BE2C (cell line): ENCODE data around the gene UNC13A.

ENCODE experiments used
- DNase-seq: peaks from one replicate; pipeline ENCODE4 v3.0.0-alpha.2; 2020
- H3K27me3 ChIP-seq: fragments of 250-450 bp; sonication (Bioruptor Pico); 2 replicates; pipeline ENCODE4 v1.5.1; 2020; ENCODE audit warnings: mild to moderate bottlenecking
- H3K36me3 ChIP-seq: fragments of 250-450 bp; sonication (Bioruptor Pico); 2 replicates; pipeline ENCODE4 v1.5.1; 2020; ENCODE audit warnings: mild to moderate bottlenecking
- H3K4me1 ChIP-seq: fragments of 250-450 bp; sonication (Bioruptor Pico); 2 replicates; pipeline ENCODE4 v1.5.1; 2020
- H3K4me3 ChIP-seq: 2 replicates; pipeline ENCODE4 v1.5.1; 2011; ENCODE audit warnings: low read depth, low read length
- H3K9me3 ChIP-seq: fragments of 250-450 bp; sonication (Bioruptor Pico); 2 replicates; pipeline ENCODE4 v1.5.1; 2020
- TF ChIP-seq, protein P1 (sequence below): IDR thresholded peaks from 2 replicates; pipeline ENCODE4 v1.5.1; 2012; ENCODE audit warnings: mild to moderate bottlenecking, low read depth, low read length

The UNC13A gene

GRCh38 chr19:17618281-17618903 lies 69.8 kb downstream of the UNC13A start:
- Histone ChIP-seq H3K4me1 (no peaks in the 10 kb centered on the region), H3K36me3 (peaks cover 41% of the 10 kb centered on the region), H3K9me3 (no peaks in the 10 kb centered on the region), H3K27me3 (no peaks in the 10 kb centered on the region), H3K4me3 (no peak overlapping the region)
- no peak for DNase-seq
- TF ChIP-seq, protein P1, sequence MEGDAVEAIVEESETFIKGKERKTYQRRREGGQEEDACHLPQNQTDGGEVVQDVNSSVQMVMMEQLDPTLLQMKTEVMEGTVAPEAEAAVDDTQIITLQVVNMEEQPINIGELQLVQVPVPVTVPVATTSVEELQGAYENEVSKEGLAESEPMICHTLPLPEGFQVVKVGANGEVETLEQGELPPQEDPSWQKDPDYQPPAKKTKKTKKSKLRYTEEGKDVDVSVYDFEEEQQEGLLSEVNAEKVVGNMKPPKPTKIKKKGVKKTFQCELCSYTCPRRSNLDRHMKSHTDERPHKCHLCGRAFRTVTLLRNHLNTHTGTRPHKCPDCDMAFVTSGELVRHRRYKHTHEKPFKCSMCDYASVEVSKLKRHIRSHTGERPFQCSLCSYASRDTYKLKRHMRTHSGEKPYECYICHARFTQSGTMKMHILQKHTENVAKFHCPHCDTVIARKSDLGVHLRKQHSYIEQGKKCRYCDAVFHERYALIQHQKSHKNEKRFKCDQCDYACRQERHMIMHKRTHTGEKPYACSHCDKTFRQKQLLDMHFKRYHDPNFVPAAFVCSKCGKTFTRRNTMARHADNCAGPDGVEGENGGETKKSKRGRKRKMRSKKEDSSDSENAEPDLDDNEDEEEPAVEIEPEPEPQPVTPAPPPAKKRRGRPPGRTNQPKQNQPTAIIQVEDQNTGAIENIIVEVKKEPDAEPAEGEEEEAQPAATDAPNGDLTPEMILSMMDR = no peak

GRCh38 chr19:17617807-17618192 lies 70.4 kb downstream of the UNC13A start:
- no peak for DNase-seq
- H3K36me3 ChIP-seq = peaks cover 39% of the 10 kb centered on the region
- H3K9me3 ChIP-seq = no peaks in the 10 kb centered on the region
- H3K27me3 ChIP-seq = no peaks in the 10 kb centered on the region
- TF ChIP-seq, protein P1 = no peak
- H3K4me3 ChIP-seq = no peak overlapping the region
- H3K4me1 ChIP-seq = no peaks in the 10 kb centered on the region

DNA sequence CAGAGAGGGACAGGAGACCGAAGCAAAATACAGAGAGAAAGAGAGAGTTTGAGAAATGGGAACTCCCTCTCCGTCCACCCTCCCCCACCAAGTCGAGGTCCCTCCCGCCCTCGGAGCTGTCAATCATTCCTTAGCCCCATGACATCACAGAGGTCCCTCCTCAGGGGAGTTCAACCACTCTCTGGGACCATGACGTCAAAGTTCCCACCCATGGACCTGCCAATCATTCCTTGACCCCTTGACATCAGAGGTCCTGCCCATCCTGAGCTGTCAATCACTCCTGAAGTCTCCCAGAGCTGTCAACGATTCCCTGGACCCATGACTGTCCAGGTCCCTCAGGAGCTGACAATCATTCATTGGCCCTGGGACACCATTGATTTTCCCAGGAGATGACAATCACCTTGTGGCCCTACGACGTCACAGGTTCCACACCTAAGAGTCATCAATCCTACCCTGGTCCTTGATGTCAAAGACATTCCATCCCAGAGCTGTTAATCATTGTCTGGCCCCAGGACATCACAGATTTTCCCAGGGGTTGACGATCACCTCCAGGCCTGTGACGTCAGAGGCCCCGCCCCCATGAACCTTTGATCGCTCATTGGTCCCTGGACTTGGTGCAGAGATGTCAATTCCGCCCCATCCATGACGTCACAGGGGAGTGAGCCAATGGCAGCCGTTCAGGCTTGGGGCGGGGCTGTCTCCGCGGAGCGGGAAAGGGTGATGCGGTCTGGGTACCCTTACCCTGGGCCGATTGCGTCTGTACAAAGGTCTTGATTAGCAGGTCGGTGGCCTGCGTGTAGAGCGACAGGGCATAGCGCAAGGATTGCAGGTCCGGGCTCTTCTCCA lies 71.0 kb downstream of the UNC13A start:
- Histone ChIP-seq H3K27me3 (no peaks in the 10 kb centered on the region), H3K4me3 (no peak overlapping the region), H3K9me3 (no peaks in the 10 kb centered on the region), H3K4me1 (no peaks in the 10 kb centered on the region), H3K36me3 (peaks cover 35% of the 10 kb centered on the region)
- TF ChIP-seq, protein P1 = no peak
- peak; percentile 39 for DNase-seq

GRCh38 chr19:17616686-17616960 lies 71.5 kb downstream of the UNC13A start:
- TF ChIP-seq, protein P1 = no peak
- Histone ChIP-seq H3K36me3 (peaks cover 31% of the 10 kb centered on the region), H3K9me3 (no peaks in the 10 kb centered on the region), H3K4me1 (no peaks in the 10 kb centered on the region), H3K27me3 (no peaks in the 10 kb centered on the region), H3K4me3 (no peak overlapping the region)
- no peak for DNase-seq

- Histone ChIP-seq H3K36me3 (peaks cover 33% of the 10 kb centered on the region), H3K9me3 (no peaks in the 10 kb centered on the region), H3K27me3 (no peaks in the 10 kb centered on the region), H3K4me3 (no peak overlapping the region), H3K4me1 (no peaks in the 10 kb centered on the region)
- no peak for DNase-seq
- TF ChIP-seq, protein P1 = no peak
Observed at GRCh38 chr19:17615889-17616685, 72.1 kb downstream of the UNC13A start.
